GM20000 (cell line): Measurements from ENCODE around the gene TBC1D14.
"Not testable (repeated sequence)": the region's sequence is repeated elsewhere in the genome, so short reads cannot be mapped to it uniquely, and the experiment has no call there.

Experiments
- DNase-seq: peaks from one replicate; pipeline ENCODE4 v3.0.0; 2012; ENCODE audit warnings: low spot score
- CTCF ChIP-seq: IDR thresholded peaks from 2 replicates; pipeline ENCODE4 v1.5.1; 2012; ENCODE audit warnings: mild to moderate bottlenecking, control low read depth; ENCODE audit errors: extremely low read depth, missing control alignments

The TBC1D14 gene

GRCh38 chr4:6969826-6970800 is 60.5 kb downstream of the TBC1D14 start:
- peak; percentile 74 for DNase-seq
- no peak for TF ChIP-seq CTCF

GRCh38 chr4:6971536-6972374 is 62.1 kb downstream of the TBC1D14 start:
- TF ChIP-seq CTCF, result no peak
- no peak for DNase-seq

- TF ChIP-seq CTCF, result no peak
- DNase-seq, result no peak
Measured at GRCh38 chr4:6972375-6972650, 62.7 kb downstream of the TBC1D14 start.

- TF ChIP-seq CTCF, result no peak
Measured at GRCh38 chr4:6972911-6973310, 63.3 kb downstream of the TBC1D14 start.

GRCh38 chr4:6974138-6974848 is 64.7 kb downstream of the TBC1D14 start:
- peak; percentile 85 for DNase-seq
- TF ChIP-seq CTCF, result peak; percentile 78

More at GRCh38 chr4:6972911-6973310, 63.3 kb downstream of the TBC1D14 start:
- DNase-seq, result no peak

GRCh38 chr4:6977846-6978245 is 68.2 kb downstream of the TBC1D14 start:
- DNase-seq, result not testable (repeated sequence)

- no peak for TF ChIP-seq CTCF
- DNase-seq, result no peak
Measured at GRCh38 chr4:6983544-6984142, 74.0 kb downstream of the TBC1D14 start.
